Rectal smooth muscle tissue (tissue), 1 donor: Measurements from ENCODE around the gene ARV1.
"Not testable (repeated sequence)": the region's sequence is repeated elsewhere in the genome, so short reads cannot be mapped to it uniquely, and the experiment has no call there.

Experiments used
- H3K27ac ChIP-seq: one replicate; pipeline ENCODE4 v1.7.0; 2013; ENCODE audit warnings: low read depth, low read length, inconsistent platforms
- H3K27me3 ChIP-seq: one replicate; pipeline ENCODE4 v1.7.0; 2013; ENCODE audit warnings: low read length; ENCODE audit not compliant: control insufficient read depth, insufficient read depth
- H3K36me3 ChIP-seq: one replicate; pipeline ENCODE4 v1.7.0; 2013; ENCODE audit warnings: low read length; ENCODE audit not compliant: control insufficient read depth, insufficient read depth
- H3K4me1 ChIP-seq: one replicate; pipeline ENCODE4 v1.7.0; 2013; ENCODE audit warnings: low read length; ENCODE audit not compliant: control insufficient read depth, insufficient read depth
- H3K4me3 ChIP-seq: one replicate; pipeline ENCODE4 v1.7.0; 2013; ENCODE audit warnings: low read length
- H3K9ac ChIP-seq: one replicate; pipeline ENCODE4 v1.7.0; 2013; ENCODE audit warnings: low read length

ARV1 gene

DNA sequence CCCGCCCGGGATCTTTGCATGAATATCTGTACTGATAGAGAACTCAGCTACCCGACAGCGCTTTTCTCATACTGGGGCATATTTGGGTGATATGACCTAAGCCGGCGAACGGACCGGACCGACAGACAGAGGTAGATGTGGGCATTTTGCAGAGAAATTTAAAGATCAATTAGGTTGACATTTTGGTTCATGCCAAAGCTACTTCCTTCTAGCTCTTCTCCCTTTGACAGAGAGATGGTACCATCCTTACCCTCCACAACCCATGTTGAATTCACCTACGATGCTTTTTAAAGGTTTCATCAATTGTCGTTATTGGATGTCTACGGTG, 459 bp downstream of the ARV1 start:
- Histone ChIP-seq H3K36me3 (no peaks in the 10 kb centered on the region), H3K9ac (no peak overlapping the region), H3K4me3 (peak overlapping the region; percentile 84), H3K27ac (peak overlapping the region; percentile 31), H3K27me3 (no peaks in the 10 kb centered on the region), H3K4me1 (peaks cover 9% of the 10 kb centered on the region)

DNA sequence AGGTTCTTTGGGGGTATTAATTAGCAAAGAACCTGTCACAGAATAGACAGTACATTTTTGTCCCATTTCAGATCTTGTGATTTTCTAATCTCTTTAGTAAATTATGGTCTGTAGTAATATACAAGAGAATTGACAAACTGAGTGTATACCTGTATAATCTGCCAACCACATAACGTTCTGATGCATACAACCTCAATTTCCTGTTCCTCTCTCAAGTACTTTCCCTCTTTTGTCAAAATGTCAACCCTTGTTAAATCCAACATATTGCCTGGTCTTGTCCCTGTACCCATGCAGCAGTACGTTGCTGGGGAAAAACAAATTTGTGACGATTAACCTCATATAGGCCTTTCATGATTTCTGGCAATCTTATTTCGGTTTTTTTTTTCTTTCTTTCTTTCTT, 1.1 kb downstream of the ARV1 start:
- H3K27me3 ChIP-seq = no peaks in the 10 kb centered on the region
- no peaks in the 10 kb centered on the region for H3K36me3 ChIP-seq
- H3K4me1 ChIP-seq = peaks cover 9% of the 10 kb centered on the region
- no peak overlapping the region for H3K9ac ChIP-seq
- peak overlapping the region; percentile 84 for H3K4me3 ChIP-seq
- no peak overlapping the region for H3K27ac ChIP-seq

DNA sequence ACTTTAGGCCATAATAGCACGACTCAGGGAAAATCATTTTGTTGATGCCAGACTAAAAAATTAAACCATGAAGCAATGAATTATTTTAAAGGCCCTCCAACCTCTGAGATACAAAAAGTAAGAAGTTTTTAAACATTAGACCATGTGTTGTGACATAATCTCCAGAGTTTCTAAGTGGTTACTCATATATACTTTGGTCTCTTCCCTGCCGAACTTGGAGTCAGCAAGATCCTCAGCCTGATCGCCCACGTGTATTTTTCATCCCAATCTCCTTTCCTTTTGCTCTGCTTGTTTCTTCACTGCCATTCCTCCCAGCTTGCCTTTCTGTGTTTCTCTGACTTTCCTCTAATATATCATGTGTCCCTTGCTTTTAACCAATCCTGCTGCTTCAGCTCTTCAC, 3.8 kb downstream of the ARV1 start:
- Histone ChIP-seq H3K9ac (no peak overlapping the region), H3K36me3 (no peaks in the 10 kb centered on the region), H3K27ac (no peak overlapping the region), H3K4me3 (no peak overlapping the region), H3K4me1 (peaks cover 8% of the 10 kb centered on the region), H3K27me3 (no peaks in the 10 kb centered on the region)

DNA sequence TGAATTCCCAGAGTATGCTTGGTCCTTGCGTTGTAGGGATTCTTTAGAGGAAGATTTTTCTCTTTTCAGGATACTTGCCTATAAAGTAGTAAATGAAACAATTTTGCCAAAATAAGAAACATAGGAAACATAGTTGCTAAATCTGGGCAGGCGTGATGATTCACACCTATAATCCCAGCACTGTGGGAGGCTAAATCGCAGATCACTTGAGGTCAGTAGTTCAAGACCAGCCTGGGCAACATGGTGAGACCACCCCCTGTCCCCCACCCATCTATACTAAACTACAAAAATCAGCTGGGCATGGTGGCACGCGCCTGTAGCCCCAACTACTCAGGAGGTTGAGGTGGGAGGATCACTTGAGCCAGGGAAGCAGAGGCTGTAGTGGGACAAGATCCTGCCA, 4.9 kb downstream of the ARV1 start:
- H3K4me1 ChIP-seq = peaks cover 6% of the 10 kb centered on the region
- no peak overlapping the region for H3K9ac ChIP-seq
- H3K27me3 ChIP-seq = no peaks in the 10 kb centered on the region
- H3K27ac ChIP-seq = no peak overlapping the region
- H3K4me3 ChIP-seq = no peak overlapping the region
- H3K36me3 ChIP-seq = no peaks in the 10 kb centered on the region

DNA sequence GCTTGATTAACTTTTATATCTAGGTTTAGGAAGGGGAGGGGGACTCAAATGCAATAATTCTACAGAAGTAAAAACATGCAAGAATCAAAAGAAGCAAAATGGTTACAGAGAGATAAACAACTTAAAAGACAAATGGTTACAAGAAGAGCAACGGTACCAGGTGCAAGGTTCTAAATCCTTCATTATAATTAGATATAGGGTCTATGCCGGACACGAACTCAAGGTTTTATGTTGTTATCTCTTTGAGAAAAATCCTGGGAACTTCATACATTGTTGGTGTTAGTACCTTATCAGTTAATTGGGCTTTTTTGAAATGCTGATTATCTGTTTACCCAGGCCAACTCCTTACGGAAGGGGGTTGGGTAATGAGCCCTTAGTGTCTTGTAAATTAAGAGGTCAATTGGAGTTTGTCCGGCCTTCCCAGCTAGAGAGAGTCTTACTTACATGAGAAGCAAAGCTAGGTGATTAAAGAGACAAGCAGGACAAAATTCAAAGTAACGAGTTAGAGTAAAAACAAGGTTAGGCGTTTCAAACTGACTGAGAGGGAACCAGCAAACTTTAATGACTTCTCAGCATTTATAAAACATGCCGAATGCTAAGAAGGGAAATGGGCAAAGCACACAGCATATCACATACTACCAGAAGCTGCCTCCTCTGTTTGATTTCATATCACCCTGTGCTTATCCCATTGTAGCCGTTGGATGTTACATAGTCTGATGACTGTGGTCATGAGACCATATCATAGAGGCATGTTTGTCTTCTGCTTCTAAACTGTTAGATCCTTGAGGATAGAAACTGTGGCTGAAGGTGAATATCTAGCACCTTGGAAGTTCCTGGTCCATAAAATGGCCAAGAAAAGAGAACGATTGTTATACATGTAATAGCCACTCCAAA, 6.0 kb downstream of the ARV1 start:
- H3K4me3 ChIP-seq, H3K4me1 ChIP-seq, H3K9ac ChIP-seq, H3K27ac ChIP-seq, H3K36me3 ChIP-seq, H3K27me3 ChIP-seq: not testable (repeated sequence)

DNA sequence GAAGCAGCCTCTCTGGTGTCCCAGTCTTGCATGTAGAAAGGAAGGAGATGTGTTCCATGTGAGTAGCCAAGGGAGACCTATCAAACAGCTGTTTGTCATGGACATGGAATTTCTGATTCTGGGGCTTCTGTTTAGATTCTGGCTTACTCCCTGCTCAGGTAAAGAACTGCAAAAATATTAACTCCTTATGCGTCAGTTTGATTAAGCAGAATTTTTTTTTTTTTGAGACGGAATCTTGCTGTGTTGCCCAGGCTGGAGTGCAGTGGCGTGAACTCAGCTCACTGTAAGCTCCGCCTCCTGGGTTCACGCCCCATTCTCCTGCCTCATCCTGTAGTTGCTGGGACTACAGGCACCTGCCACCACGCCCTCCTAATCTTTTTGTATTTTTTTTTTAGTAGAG, 6.8 kb downstream of the ARV1 start:
- no peak overlapping the region for H3K9ac ChIP-seq
- no peaks in the 10 kb centered on the region for H3K36me3 ChIP-seq

DNA sequence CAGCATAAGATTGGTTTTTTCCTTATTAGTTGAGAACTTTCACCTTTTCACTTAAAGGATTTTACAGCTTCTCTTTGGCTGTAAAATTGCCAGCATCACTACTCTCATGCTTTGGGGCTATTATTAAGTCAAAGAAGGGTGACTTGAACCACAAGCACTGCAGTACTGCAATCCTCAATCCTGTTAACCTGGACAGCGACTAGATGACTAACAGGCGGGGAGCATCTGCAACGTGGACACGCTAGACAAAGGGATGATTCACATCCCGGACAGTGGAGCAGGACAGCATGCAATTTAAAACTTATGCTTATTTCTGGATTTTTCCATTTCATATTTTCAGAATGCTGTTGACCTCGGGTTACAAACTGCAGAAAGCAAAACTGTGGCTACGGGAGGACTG, 8.1 kb downstream of the ARV1 start:
- H3K4me1 ChIP-seq = no peaks in the 10 kb centered on the region
- H3K27ac ChIP-seq = no peak overlapping the region
- no peak overlapping the region for H3K4me3 ChIP-seq
- no peaks in the 10 kb centered on the region for H3K27me3 ChIP-seq
- no peak overlapping the region for H3K9ac ChIP-seq
- peaks cover 7% of the 10 kb centered on the region for H3K36me3 ChIP-seq

More for the DNA sequence above, 6.8 kb downstream of the ARV1 start:
- Histone ChIP-seq H3K27ac (no peak overlapping the region), H3K4me1 (no peaks in the 10 kb centered on the region), H3K4me3 (no peak overlapping the region), H3K27me3 (no peaks in the 10 kb centered on the region)

DNA sequence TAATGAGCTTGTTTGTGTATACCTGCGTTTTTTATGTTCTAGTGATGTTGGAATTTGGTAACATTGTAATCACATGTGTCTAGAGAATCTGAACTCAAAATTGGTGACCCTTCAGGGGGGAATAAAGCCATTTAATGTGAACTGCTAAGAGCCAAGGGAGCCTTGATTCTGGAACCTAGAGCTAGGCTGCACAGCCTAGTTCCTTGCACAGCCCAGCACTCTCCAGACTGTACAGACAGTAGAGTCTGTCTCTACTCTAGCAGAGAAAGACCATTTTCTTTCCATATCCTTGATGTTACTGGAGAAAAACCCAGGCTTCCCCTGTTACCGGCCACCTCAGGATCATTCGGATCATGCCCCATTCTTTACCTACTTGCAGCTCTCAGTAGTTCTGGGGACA, 8.6 kb downstream of the ARV1 start:
- Histone ChIP-seq H3K9ac (no peak overlapping the region), H3K4me1 (no peaks in the 10 kb centered on the region), H3K36me3 (peaks cover 8% of the 10 kb centered on the region)

DNA sequence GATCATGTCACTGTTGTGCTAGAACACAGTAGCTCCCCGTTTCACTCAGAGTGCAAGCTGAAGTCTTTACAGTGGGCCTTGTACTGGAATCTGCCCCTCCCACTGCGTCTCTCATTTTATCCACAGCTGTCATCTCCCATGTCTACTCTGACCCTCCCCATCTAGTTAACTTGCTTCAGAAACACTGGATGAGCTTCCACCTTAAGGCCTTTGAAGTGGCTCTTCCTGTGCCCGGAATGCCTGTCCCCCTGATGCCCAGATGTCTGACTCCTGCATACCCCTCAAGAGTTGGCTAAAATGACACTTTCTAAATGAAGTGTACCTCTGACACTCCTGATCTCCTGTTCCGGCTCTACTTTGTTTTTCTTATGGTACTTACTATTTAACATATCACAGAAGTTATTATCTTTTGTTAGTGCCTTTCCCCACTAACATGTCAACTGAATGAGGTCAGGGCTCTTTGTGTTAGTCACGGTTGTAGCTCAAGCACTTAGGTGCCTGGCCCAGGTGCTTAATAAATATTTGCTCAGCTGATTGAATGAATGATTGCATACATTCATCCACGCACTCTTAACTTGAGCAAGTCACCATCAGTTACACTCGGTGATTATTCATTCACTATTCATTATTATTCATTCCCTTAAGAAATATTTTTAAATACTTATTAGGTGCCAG, 13.3 kb downstream of the ARV1 start:
- H3K9ac ChIP-seq = no peak overlapping the region
- no peak overlapping the region for H3K27ac ChIP-seq

More for the DNA sequence above, 8.6 kb downstream of the ARV1 start:
- Histone ChIP-seq H3K4me3 (no peak overlapping the region), H3K27me3 (no peaks in the 10 kb centered on the region), H3K27ac (no peak overlapping the region)

DNA sequence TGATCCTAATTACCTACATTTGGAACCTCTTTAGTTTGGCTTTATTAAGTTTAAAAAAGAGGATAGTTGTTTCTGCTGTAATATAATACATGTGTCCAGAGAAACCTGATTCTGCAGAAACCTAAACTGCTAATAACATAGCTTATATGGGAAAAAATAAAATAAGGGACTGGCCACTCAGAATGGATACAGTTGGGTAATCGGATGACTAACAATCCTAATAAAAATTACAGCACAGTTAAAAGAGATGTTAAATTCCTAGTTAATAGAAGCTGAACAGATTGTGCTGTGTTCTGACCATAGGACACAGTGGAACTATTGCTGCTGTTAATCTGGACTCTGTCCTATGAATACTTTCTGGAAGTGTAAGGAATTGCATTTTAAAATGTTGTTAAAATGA, 16.0 kb downstream of the ARV1 start:
- Histone ChIP-seq H3K4me3 (no peak overlapping the region), H3K4me1 (no peaks in the 10 kb centered on the region), H3K9ac (no peak overlapping the region), H3K36me3 (peaks cover 40% of the 10 kb centered on the region), H3K27ac (no peak overlapping the region), H3K27me3 (no peaks in the 10 kb centered on the region)

More for the DNA sequence above, 13.3 kb downstream of the ARV1 start:
- no peak overlapping the region for H3K4me3 ChIP-seq
- H3K27me3 ChIP-seq = no peaks in the 10 kb centered on the region
- no peaks in the 10 kb centered on the region for H3K4me1 ChIP-seq
- peaks cover 15% of the 10 kb centered on the region for H3K36me3 ChIP-seq

DNA sequence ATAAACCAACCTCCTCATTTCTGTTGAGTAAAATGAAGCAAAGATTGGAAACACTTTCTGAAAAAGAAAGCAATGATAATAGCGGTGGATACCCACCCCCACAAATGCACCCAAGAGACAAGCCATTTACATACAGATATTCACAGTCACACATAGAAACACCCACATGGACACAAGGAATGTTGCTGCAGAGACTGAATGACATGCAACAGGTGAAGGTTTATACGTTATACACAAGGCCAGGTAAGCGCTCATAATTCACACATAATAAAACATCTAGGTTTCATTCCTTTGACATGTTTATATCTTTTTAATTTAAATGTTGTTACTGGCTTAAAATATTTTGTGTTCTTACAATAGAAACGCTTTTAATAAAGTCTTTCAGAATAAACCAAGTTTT, 21.3 kb downstream of the ARV1 start:
- Histone ChIP-seq H3K9ac (no peak overlapping the region), H3K27ac (no peak overlapping the region), H3K4me1 (no peaks in the 10 kb centered on the region), H3K27me3 (no peaks in the 10 kb centered on the region), H3K4me3 (no peak overlapping the region), H3K36me3 (peaks cover 41% of the 10 kb centered on the region)

DNA sequence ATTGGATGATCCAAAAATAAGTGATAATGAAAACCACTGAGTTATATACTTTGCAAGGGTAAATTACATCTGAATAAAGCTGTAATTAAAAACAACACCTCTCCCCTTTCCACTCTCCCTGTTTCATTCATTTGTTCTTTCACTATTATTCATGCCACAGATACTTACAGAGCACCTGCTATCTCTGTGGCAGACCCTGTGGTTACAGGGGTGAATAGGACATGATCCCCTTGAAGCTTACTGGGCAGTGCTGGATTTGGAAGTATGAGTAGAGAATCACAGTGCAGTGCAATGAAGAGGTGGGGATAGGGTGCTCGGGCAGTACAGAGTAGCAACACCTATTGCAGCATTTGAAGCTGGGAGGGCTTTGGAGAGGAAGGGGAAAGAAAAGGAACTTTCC, 21.7 kb downstream of the ARV1 start:
- H3K27ac ChIP-seq = no peak overlapping the region
- H3K27me3 ChIP-seq = no peaks in the 10 kb centered on the region
- no peak overlapping the region for H3K4me3 ChIP-seq
- H3K4me1 ChIP-seq = no peaks in the 10 kb centered on the region
- H3K9ac ChIP-seq = no peak overlapping the region
- H3K36me3 ChIP-seq = peaks cover 40% of the 10 kb centered on the region

DNA sequence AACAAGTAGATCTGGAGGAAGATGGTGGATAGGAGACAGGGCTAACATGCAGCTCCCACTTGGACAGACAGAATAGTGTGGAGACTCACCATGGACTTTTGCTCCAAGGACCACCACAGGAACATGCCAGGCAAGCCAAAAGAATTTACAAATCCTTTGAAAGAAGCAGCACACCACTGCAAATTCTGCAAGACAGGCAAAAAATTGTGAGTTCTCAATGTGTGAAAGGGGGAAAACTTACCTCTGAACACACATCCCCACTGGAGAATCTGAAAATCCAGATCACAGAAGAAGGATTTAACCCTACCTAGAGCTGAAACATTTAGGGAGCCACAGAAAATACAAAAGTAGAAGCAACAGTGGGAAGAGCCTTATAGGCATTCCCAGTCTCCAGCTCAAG, 23.0 kb downstream of the ARV1 start:
- no peak overlapping the region for H3K4me3 ChIP-seq
- no peaks in the 10 kb centered on the region for H3K4me1 ChIP-seq
- no peaks in the 10 kb centered on the region for H3K27me3 ChIP-seq
- no peak overlapping the region for H3K9ac ChIP-seq
- peaks cover 37% of the 10 kb centered on the region for H3K36me3 ChIP-seq
- H3K27ac ChIP-seq = no peak overlapping the region
